GM12878 (cell line): ENCODE measurements around the gene EEF1A1. TPM values are rescaled to one million over a fixed set of nuclear protein-coding genes. Genes with fewer than 3 reads are reported as not detected.

ENCODE experiments used
- ATAC-seq: fragments of 200-7000 bp; cut with Tn5 transposase; 3 replicates; pipeline ENCODE4 v1.9.1; 2020; ENCODE audit warnings: mild to moderate bottlenecking, moderate library complexity
- BruUV-seq: library from RNA; stranded (reverse); fragments of 400-500 nt; replicated peaks from 2 replicates; lab custom pipeline; 2021; lab: Mats Ljungman, UMichigan
- CTCF ChIA-PET: fragments of 300-600 bp; sonication (Branson Sonifier 250); formaldehyde crosslinking; extraction: SDS; loops from one replicate; lab custom pipeline; 2021; ENCODE audit warnings: inconsistent platforms; lab: Yijun Ruan, JAX
- POLR2A ChIA-PET: fragments of 350-600 bp; formaldehyde crosslinking; extraction: SDS; loops from one replicate; lab custom pipeline; 2021; ENCODE audit warnings: inconsistent platforms; lab: Charles Lee
- RAD21 ChIA-PET: fragments of 300-600 bp; sonication (Branson Sonifier 250); formaldehyde crosslinking; loops from one replicate; lab custom pipeline; 2023; ENCODE audit warnings: antibody characterized with exemption; ENCODE audit not compliant: unreplicated experiment; lab: Charles Lee
- SMC1A ChIA-PET: fragments of 300-600 bp; sonication (Branson Sonifier 250); formaldehyde crosslinking; loops from one replicate; lab custom pipeline; 2023; ENCODE audit not compliant: unreplicated experiment, uncharacterized antibody; lab: Charles Lee
- DNase-seq: peaks from one replicate; pipeline ENCODE4 v3.0.0-alpha.2; 2011; ENCODE audit warnings: low read depth, low spot score
- FAIRE-seq: peaks from 3 replicates; lab custom pipeline; 2011; peaks lifted over from hg19 to GRCh38; lab: Jason Lieb, UNC
- H2AFZ ChIP-seq: 2 replicates; pipeline ENCODE4 v1.6.0; 2011; ENCODE audit warnings: low read depth, low read length, control low read depth; ENCODE audit not compliant: control insufficient read depth
- H3K27ac ChIP-seq: 2 replicates; pipeline ENCODE4 v1.5.1; 2011; ENCODE audit warnings: control low read depth; ENCODE audit not compliant: control insufficient read depth, insufficient read depth
- H3K27me3 ChIP-seq, 2 experiments: replicated peaks in 1 of 2; 2 replicates each; pipeline versions ENCODE4 v1.6.0 to v1.6.1; 2011; ENCODE audit warnings: low read length in 1 of 2; ENCODE audit not compliant: control insufficient read depth in 2 of 2, insufficient read depth in 2 of 2
- H3K36me3 ChIP-seq, 2 experiments: 2 replicates each; pipeline ENCODE4 v1.5.1; 2011; ENCODE audit warnings: low read length in 1 of 2; ENCODE audit not compliant: control insufficient read depth in 2 of 2, insufficient read depth in 2 of 2
- H3K4me1 ChIP-seq: 2 replicates; pipeline ENCODE4 v1.6.1; 2011; ENCODE audit warnings: mild to moderate bottlenecking, low read length, moderate library complexity, mixed read lengths; ENCODE audit not compliant: control insufficient read depth, insufficient read depth
- H3K4me2 ChIP-seq: 2 replicates; pipeline ENCODE4 v1.6.0; 2011; ENCODE audit warnings: control low read depth; ENCODE audit not compliant: control insufficient read depth, insufficient read depth
- H3K4me3 ChIP-seq: fragments of 200-600 bp; sonication (generic); 2 replicates; pipeline ENCODE4 v1.5.1; 2016
- H3K79me2 ChIP-seq: 2 replicates; pipeline ENCODE4 v1.6.0; 2011; ENCODE audit warnings: low read length; ENCODE audit not compliant: control insufficient read depth, insufficient read depth
- H3K9ac ChIP-seq: 2 replicates; pipeline ENCODE4 v1.8.0; 2011; ENCODE audit warnings: low read length, control low read depth, mixed read lengths; ENCODE audit not compliant: control insufficient read depth, insufficient read depth
- H3K9me3 ChIP-seq: replicated peaks from 3 replicates; pipeline ENCODE4 v1.5.1; 2011; ENCODE audit warnings: mild to moderate bottlenecking, low read length; ENCODE audit not compliant: control insufficient read depth, insufficient read depth
- H4K20me1 ChIP-seq: 2 replicates; pipeline ENCODE4 v1.6.0; 2011; ENCODE audit not compliant: control insufficient read depth, insufficient read depth
- CBX3 ChIP-seq: fragments of 200-600 bp; sonication (generic); IDR thresholded peaks from 2 replicates; pipeline ENCODE4 v1.6.1; 2016; ENCODE audit warnings: low read depth, borderline replicate concordance
- HDAC6 ChIP-seq: fragments of 200-600 bp; sonication (generic); IDR thresholded peaks from one replicate; pipeline ENCODE4 v1.8.0; 2017; ENCODE audit warnings: antibody characterized with exemption; ENCODE audit not compliant: unreplicated experiment
- PBX3 ChIP-seq: IDR thresholded peaks from 2 replicates; pipeline ENCODE4 v1.6.1; 2011; ENCODE audit warnings: mild to moderate bottlenecking, low read depth, low read length, moderate library complexity; ENCODE audit not compliant: insufficient replicate concordance
- RELB ChIP-seq: fragments of 450-650 bp; IDR thresholded peaks from 2 replicates; pipeline ENCODE4 v1.6.1; 2017; ENCODE audit warnings: low read depth, mild to moderate bottlenecking, moderate library complexity
- ZNF217 ChIP-seq: fragments of 450-650 bp; IDR thresholded peaks from 2 replicates; pipeline ENCODE4 v1.6.1; 2017; ENCODE audit warnings: antibody characterized with exemption, mild to moderate bottlenecking
- WGBS: methylation state at CpG from one replicate; pipeline ENCODE4 v1.1.6; 2016; ENCODE audit warnings: low lambda C conversion rate; ENCODE audit not compliant: insufficient replicate concordance, insufficient coverage; ENCODE audit errors: missing lambda C conversion rate; 5-methylcytosine and 5-hydroxymethylcytosine counted together
- in situ Hi-C: fragments of 300-500 bp; cut with MboI; formaldehyde crosslinking; loops from 9 replicates; pipeline ENCODE4 v1.14.3; 2018; ENCODE audit warnings: mixed read lengths
- intact Hi-C: fragments of 100-400 bp; cut with micrococcal nuclease; formaldehyde crosslinking; loops from one replicate; pipeline ENCODE4 v1.14.2; 2022; ENCODE audit not compliant: unreplicated experiment
- polyA plus RNA-seq, 11 experiments: library from polyadenylated mRNA; depleted of rRNA in 4 of 11; unstranded in 6 of 11; stranded (reverse) in 5 of 11; fragments of >200 nt; fragmentation: Nextera tagmentation in 4 of 11; fragmentation: Illumina TruSeq in 1 of 11; extraction: Ambion mirVana in 4 of 11; extraction: Trizol in 1 of 11; gene quantifications; 1 replicate in 1 of 11; 2 replicates in 10 of 11; pipeline versions ENCODE4 v1.2.1 to v1.2.3, GENCODE V29; 2011 to 2016; ENCODE audit warnings: inconsistent platforms in 2 of 11, missing spikeins in 2 of 11, low read depth in 1 of 11
- total RNA-seq, 4 experiments: library from RNA; depleted of rRNA in 3 of 4; stranded (reverse); fragments of >200 nt in 3 of 4; fragmentation: Illumina TruSeq in 1 of 4; extraction: Trizol in 1 of 4; gene quantifications; 2 replicates each; pipeline versions ENCODE4 v1.2.1 to v1.2.3, GENCODE V29; 2013 to 2021

EEF1A1 gene
- total and polyA plus RNA-seq, 10 of the 15 experiments (the other 5 are each of a cell fraction or from before 2014, with no cell fraction given) = 4,214 to 18,090 (median 14,132) TPM

DNA sequence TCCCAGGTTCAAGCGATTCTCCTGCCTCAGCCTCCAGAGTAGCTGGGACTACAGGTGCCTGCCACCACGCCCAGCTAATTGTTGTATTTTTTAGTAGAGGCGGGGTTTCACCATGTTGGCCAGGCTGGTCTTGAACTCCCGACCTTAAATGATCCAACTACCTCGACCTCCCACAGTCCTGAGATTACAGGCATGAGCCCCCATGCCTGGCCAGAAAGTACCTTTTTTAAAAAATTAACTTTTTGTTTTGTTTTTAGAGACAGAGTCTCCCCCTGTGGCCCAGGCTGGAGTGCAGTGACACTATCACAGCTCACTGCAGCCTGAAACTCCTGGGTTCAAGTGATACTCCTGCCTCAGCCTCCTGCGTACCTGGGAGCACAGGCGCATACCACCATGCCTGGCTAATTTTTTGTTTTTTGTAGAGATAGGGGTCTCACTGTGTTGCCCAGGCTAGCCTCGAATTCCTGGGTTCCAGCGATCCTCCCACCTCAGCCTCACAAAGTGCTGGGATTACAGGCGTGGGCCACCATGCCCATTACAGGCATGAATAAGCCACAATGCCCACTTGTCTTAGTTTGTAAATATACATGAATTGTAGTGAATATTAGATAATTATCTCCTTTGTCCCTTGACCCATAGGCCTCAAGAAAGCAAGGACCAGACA, 17.4 kb upstream of the EEF1A1 start:
- no TSS peak for BruUV-seq
- H4K20me1 ChIP-seq = no peaks in the 10 kb centered on the region
- no peaks in the 10 kb centered on the region for H3K9me3 ChIP-seq
- in situ Hi-C loops (no loop called here), intact Hi-C loops (no loop called here)
- POLR2A ChIA-PET = interaction anchor here (1.0 to 2.7 kb wide), 7 partner anchors 11 to 47 kb away, joined by 3 to 52 read pairs (median 4); partner anchors contain the start of gene EEF1A1
- no peak overlapping the region for H3K27ac ChIP-seq
- no peak overlapping the region for H3K9ac ChIP-seq
- FAIRE-seq (no peak), DNase-seq (no peak), ATAC-seq (peak; percentile 77)
- no peaks in the 10 kb centered on the region for H3K36me3 ChIP-seq
- H3K27me3 ChIP-seq = no peaks in the 10 kb centered on the region
- H3K79me2 ChIP-seq = no peaks in the 10 kb centered on the region
- TF ChIP-seq PBX3 = no peak
- TF ChIP-seq HDAC6 = no peak
- peak; percentile 6; the same call in 1 of the 2 replicates for TF ChIP-seq RELB
- peak; percentile 76; the same call in 1 of the 2 replicates for TF ChIP-seq ZNF217
- TF ChIP-seq CBX3 = no peak
- 56% methylated on average over 10 of the region's 10 CpGs for WGBS
- H3K4me2 ChIP-seq = no peak overlapping the region
- no peak overlapping the region; the same call in 1 of the 2 replicates for H2AFZ ChIP-seq
- RAD21 ChIA-PET = interaction anchor here (0.8 to 2.8 kb wide), 13 partner anchors 11 to 115 kb away, joined by 3 to 14 read pairs (median 5); partner anchors contain the start of genes CGAS and EEF1A1
- CTCF ChIA-PET = interaction anchor here (0.7 to 3.1 kb wide), 7 partner anchors 12 to 73 kb away, joined by 3 to 23 read pairs (median 5); no protein-coding TSS in a partner anchor
- H3K4me3 ChIP-seq = no peak overlapping the region
- SMC1A ChIA-PET = interaction anchor here (1.1 to 3.0 kb wide), 11 partner anchors 9 to 67 kb away, joined by 3 to 24 read pairs (median 4); partner anchors contain the start of gene EEF1A1
- no peaks in the 10 kb centered on the region for H3K4me1 ChIP-seq
